NCI-H82 treated with DMSO at 0.1 percent for 48 hours (cell line): ENCODE results near the gene SPG11.
"Not testable (repeated sequence)": the region's sequence is repeated elsewhere in the genome, so short reads cannot be mapped to it uniquely, and the experiment has no call there.

Experiments
- DNase-seq: peaks from one replicate; lab custom pipeline; 2025; ENCODE audit not compliant: unreplicated experiment; lab: John Stamatoyannopoulos, UW

SPG11 gene, protein sequence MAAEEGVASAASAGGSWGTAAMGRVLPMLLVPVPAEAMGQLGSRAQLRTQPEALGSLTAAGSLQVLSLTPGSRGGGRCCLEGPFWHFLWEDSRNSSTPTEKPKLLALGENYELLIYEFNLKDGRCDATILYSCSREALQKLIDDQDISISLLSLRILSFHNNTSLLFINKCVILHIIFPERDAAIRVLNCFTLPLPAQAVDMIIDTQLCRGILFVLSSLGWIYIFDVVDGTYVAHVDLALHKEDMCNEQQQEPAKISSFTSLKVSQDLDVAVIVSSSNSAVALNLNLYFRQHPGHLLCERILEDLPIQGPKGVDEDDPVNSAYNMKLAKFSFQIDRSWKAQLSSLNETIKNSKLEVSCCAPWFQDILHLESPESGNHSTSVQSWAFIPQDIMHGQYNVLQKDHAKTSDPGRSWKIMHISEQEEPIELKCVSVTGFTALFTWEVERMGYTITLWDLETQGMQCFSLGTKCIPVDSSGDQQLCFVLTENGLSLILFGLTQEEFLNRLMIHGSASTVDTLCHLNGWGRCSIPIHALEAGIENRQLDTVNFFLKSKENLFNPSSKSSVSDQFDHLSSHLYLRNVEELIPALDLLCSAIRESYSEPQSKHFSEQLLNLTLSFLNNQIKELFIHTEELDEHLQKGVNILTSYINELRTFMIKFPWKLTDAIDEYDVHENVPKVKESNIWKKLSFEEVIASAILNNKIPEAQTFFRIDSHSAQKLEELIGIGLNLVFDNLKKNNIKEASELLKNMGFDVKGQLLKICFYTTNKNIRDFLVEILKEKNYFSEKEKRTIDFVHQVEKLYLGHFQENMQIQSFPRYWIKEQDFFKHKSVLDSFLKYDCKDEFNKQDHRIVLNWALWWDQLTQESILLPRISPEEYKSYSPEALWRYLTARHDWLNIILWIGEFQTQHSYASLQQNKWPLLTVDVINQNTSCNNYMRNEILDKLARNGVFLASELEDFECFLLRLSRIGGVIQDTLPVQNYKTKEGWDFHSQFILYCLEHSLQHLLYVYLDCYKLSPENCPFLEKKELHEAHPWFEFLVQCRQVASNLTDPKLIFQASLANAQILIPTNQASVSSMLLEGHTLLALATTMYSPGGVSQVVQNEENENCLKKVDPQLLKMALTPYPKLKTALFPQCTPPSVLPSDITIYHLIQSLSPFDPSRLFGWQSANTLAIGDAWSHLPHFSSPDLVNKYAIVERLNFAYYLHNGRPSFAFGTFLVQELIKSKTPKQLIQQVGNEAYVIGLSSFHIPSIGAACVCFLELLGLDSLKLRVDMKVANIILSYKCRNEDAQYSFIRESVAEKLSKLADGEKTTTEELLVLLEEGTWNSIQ (N-terminal part only)

DNA sequence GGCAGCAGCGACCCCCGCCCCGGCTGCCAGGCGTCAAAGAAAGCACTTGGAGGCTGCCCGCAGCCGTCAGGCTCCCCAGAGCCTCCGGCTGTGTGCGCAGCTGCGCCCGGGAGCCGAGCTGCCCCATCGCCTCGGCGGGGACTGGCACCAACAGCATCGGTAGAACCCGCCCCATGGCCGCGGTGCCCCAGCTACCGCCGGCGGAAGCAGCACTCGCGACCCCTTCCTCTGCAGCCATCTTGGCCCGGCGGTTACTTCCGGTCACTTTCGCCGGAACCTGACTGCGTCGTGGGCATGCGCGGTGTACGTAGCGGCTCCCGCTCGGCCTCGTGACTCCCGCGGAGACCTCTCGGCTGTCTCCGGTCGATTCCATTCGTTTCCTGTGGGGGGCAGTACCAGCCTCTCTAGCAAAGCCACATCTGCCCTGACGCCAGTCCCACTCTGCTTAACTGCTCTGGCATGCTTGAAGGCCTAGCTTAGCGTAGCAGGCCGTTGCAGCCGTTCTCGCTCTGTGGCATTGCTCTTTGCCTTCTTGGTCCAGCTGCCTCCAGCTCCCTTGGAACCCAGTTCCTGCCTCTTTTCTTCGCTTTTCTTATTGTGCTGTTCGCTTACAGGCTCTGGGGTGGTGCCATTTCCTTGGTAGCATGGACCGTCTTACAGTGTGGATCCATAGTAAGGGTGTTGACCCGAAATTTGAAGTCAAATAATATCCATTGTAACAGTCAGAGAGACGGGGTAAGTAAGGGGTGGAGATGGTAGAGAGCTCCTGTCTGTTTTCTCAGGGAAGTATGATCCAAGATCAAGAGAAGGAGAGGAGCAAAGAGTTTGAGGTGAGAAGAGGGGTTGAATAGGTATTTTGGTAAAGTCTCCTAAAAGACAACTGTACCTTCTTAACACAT is at the start of gene SPG11:
SPG11 (minus strand) TSS at position 253 of the 899 bp plus-strand sequence; CDS start at position 238, 15 bp downstream.
- DNase-seq: peak; percentile 90

GRCh38 chr15:44712346-44713005 is 49.0 kb upstream of the SPG11 start:
- peak; percentile 8 for DNase-seq

- DNase-seq: no peak
Measured at GRCh38 chr15:44711743-44712345, 48.4 kb upstream of the SPG11 start.

DNA sequence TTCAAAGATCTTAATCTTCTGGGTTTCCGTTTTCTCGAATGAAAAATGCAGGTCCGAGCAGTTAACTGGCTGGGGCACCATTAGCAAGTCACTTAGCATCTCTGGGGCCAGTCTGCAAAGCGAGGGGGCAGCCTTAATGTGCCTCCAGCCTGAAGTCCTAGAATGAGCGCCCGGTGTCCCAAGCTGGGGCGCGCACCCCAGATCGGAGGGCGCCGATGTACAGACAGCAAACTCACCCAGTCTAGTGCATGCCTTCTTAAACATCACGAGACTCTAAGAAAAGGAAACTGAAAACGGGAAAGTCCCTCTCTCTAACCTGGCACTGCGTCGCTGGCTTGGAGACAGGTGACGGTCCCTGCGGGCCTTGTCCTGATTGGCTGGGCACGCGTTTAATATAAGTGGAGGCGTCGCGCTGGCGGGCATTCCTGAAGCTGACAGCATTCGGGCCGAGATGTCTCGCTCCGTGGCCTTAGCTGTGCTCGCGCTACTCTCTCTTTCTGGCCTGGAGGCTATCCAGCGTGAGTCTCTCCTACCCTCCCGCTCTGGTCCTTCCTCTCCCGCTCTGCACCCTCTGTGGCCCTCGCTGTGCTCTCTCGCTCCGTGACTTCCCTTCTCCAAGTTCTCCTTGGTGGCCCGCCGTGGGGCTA is 47.8 kb upstream of the SPG11 start, which contains the start of the genes B2M and PATL2:
B2M (plus strand) TSS at position 422 of the 647 bp plus-strand sequence; CDS start at position 452, 30 bp downstream.
PATL2 (minus strand) TSS at position 228 of the 647 bp plus-strand sequence. CDS start 34,833 bp downstream, outside the sequence.
- peak; percentile 81 for DNase-seq

GRCh38 chr15:44710236-44711095 is 47.0 kb upstream of the SPG11 start:
- DNase-seq: no peak

GRCh38 chr15:44706946-44707636 is 43.6 kb upstream of the SPG11 start:
- DNase-seq: no peak

- no peak for DNase-seq
Measured at GRCh38 chr15:44706401-44706800, 42.9 kb upstream of the SPG11 start.

- DNase-seq: no peak
Measured at GRCh38 chr15:44705986-44706385, 42.5 kb upstream of the SPG11 start.

DNA sequence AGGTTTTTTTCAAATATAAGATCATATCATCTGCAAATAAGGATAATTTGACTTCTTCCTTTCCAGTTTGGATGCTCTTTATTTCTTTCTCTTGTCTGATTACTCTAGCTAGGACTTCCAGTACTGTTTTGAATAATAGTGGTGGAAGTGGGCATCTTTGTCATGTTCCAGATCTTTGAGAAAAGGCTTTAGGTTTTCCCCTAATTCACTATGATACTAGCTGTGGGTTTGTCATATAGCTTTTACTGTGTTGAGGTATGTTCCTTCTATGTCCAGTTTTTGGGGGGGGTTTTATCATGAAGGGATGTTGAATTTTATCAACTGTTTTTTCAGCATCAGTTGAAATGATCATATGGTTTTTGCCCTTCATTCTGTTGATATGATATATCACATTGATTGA is 37.2 kb upstream of the SPG11 start:
- DNase-seq: not testable (repeated sequence)

GRCh38 chr15:44698641-44699040 is 35.2 kb upstream of the SPG11 start:
- no peak for DNase-seq

- no peak for DNase-seq
Measured at GRCh38 chr15:44697014-44697413, 33.6 kb upstream of the SPG11 start.

- DNase-seq: peak; percentile 76
Measured at GRCh38 chr15:44695294-44695693, 31.8 kb upstream of the SPG11 start.

GRCh38 chr15:44694416-44694815 is 31.0 kb upstream of the SPG11 start:
- no peak for DNase-seq

- no peak for DNase-seq
Measured at GRCh38 chr15:44692659-44693058, 29.2 kb upstream of the SPG11 start.

DNA sequence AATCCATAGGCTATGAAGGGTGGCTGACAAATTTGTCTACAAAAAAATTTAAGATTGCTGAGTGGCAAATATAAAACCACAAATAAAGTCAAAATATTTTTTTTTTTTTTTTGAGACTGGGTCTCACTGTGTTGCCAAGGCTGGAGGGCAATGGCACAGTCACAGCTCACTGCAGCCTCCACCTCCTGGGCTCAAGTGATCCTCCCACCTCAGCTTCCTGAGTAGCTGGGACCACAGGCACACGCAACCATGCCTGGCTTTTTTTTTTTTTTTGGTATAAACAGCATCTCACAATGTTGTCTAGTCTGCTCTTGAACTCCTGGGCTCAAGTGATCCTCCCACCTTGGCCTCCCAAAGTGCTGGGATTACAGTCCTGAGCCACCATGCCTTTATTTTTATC is 26.8 kb upstream of the SPG11 start:
- DNase-seq: not testable (repeated sequence)

DNA sequence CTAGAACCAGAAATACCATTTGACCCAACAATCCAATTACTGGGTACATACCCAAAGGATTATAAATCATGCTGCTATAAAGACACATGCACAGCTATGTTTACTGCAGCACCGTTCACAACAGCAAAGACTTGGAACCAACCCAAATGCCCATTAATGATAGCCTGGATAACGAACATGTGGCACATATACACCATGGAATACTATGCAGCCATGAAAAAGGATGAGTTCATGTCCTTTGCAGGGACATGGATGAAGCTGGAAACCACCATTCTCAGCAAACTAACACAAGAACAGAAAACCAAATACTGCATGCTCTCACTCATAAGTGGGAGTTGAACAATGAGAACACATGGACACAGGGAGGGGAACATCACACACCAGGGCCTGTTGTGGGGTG is 25.9 kb upstream of the SPG11 start:
- not testable (repeated sequence) for DNase-seq
